Measurements from ENCODE around the gene INPP5E.

DNA sequence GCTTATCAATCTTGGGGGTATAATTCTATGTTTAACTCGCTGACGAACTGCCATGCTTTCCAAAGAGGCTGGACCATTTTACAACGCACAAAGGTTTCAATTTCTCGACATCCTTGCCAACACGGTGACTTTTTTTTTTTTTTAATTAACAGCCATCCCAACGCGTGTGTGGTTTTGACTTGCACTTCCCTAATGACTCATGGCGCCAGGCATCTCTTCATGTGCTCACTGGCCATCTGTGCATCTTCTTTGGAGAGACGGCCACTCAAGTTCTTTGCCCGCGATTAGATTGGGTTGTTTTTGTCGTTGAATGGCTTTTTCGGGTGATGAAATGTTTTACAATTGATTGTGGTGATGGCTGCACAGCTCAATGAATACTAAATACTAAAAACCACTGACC is 53.6 kb downstream of the INPP5E start:
- TF ChIP-seq EZH2phosphoT487 (IDR thresholded peaks at IDR 0.05; ENCODE audit: borderline replicate concordance), result no peak
- TF ChIP-seq, protein P1, sequence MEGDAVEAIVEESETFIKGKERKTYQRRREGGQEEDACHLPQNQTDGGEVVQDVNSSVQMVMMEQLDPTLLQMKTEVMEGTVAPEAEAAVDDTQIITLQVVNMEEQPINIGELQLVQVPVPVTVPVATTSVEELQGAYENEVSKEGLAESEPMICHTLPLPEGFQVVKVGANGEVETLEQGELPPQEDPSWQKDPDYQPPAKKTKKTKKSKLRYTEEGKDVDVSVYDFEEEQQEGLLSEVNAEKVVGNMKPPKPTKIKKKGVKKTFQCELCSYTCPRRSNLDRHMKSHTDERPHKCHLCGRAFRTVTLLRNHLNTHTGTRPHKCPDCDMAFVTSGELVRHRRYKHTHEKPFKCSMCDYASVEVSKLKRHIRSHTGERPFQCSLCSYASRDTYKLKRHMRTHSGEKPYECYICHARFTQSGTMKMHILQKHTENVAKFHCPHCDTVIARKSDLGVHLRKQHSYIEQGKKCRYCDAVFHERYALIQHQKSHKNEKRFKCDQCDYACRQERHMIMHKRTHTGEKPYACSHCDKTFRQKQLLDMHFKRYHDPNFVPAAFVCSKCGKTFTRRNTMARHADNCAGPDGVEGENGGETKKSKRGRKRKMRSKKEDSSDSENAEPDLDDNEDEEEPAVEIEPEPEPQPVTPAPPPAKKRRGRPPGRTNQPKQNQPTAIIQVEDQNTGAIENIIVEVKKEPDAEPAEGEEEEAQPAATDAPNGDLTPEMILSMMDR (conservative IDR thresholded peaks at IDR 0.05; ENCODE audit: low read length), result no peak
